SH-SY5Y (cell line): ENCODE data around the gene SCAPER.

Experiments
- GATA2 ChIP-seq: IDR thresholded peaks from 2 replicates; pipeline ENCODE4 v1.6.1; 2011; ENCODE audit warnings: mild to moderate bottlenecking, low read depth, low read length
- GATA3 ChIP-seq: IDR thresholded peaks from 2 replicates; pipeline ENCODE4 v1.6.1; 2011; ENCODE audit warnings: low read depth, mild to moderate bottlenecking, low read length, moderate library complexity

- TF ChIP-seq GATA3 (no peak), GATA2 (no peak)
Observed at GRCh38 chr15:76309601-76310330, 595.4 kb downstream of the SCAPER start.
